GM23338 (cell line): ENCODE data around the gene CAPN15. TPM values are rescaled to one million over a fixed set of nuclear protein-coding genes. Genes with fewer than 3 reads are reported as not detected.

Experiments
- ATAC-seq: fragments of 200-7000 bp; cut with Tn5 transposase; 3 replicates; pipeline ENCODE4 v1.9.1; 2020
- DNase-seq: peaks from one replicate; pipeline ENCODE4 v3.0.0-alpha.2; 2015; ENCODE audit warnings: low spot score
- H2AFZ ChIP-seq: fragments of 200-600 bp; sonication (generic); 2 replicates; pipeline ENCODE4 v1.8.0; 2016; ENCODE audit warnings: antibody characterized with exemption, mild to moderate bottlenecking, moderate library complexity
- H3F3A ChIP-seq: fragments of 200-600 bp; sonication (generic); replicated peaks from 2 replicates; pipeline ENCODE4 v1.8.0; 2017; ENCODE audit warnings: antibody characterized with exemption, mixed run types, low read depth
- H3K27ac ChIP-seq: fragments of 200-600 bp; sonication (generic); 2 replicates; pipeline ENCODE4 v1.6.1; 2016; ENCODE audit warnings: low read depth
- H3K27me3 ChIP-seq: fragments of 200-600 bp; sonication (generic); 2 replicates; pipeline ENCODE4 v1.8.0; 2016; ENCODE audit warnings: mild to moderate bottlenecking, mixed run types, moderate library complexity; ENCODE audit not compliant: insufficient read depth
- H3K36me3 ChIP-seq: fragments of 200-600 bp; sonication (generic); 2 replicates; pipeline ENCODE4 v1.8.0; 2016; ENCODE audit warnings: mild to moderate bottlenecking; ENCODE audit not compliant: insufficient read depth
- H3K4me1 ChIP-seq: fragments of 200-600 bp; sonication (generic); 2 replicates; pipeline ENCODE4 v1.8.0; 2016; ENCODE audit warnings: mild to moderate bottlenecking, moderate library complexity; ENCODE audit not compliant: insufficient read depth
- H3K4me2 ChIP-seq: fragments of 200-600 bp; sonication (generic); 2 replicates; pipeline ENCODE4 v1.7.1; 2017; ENCODE audit warnings: mixed run types
- H3K4me3 ChIP-seq: fragments of 200-600 bp; sonication (generic); 2 replicates; pipeline ENCODE4 v1.6.1; 2016; ENCODE audit warnings: mixed run types
- H3K79me2 ChIP-seq: fragments of 200-600 bp; sonication (generic); replicated peaks from 2 replicates; pipeline ENCODE4 v1.8.0; 2017; ENCODE audit warnings: mild to moderate bottlenecking; ENCODE audit not compliant: insufficient read depth
- H3K9me2 ChIP-seq: fragments of 200-600 bp; sonication (generic); 2 replicates; pipeline ENCODE4 v1.8.0; 2017; ENCODE audit not compliant: insufficient read depth
- H4K20me1 ChIP-seq: fragments of 200-600 bp; sonication (generic); replicated peaks from 2 replicates; pipeline ENCODE4 v1.8.0; 2017; ENCODE audit warnings: mild to moderate bottlenecking; ENCODE audit not compliant: insufficient read depth
- H3K27ac Mint-ChIP-seq: 2 replicates; pipeline ENCODE4 v1.8.0; 2020; ENCODE audit warnings: inconsistent platforms, mild to moderate bottlenecking, moderate library complexity, mixed read lengths
- H3K27me3 Mint-ChIP-seq: 3 replicates; pipeline ENCODE4 v1.8.0; 2022; ENCODE audit warnings: low read depth, mild to moderate bottlenecking, moderate library complexity, mixed read lengths, inconsistent platforms; ENCODE audit not compliant: insufficient read depth, poor library complexity
- H3K36me3 Mint-ChIP-seq: 3 replicates; pipeline ENCODE4 v1.8.0; 2021; ENCODE audit warnings: low read depth, mild to moderate bottlenecking, inconsistent platforms, moderate library complexity, mixed read lengths
- H3K4me1 Mint-ChIP-seq: 3 replicates; pipeline ENCODE4 v1.8.0; 2020; ENCODE audit warnings: mild to moderate bottlenecking, inconsistent platforms, mixed read lengths
- H3K4me3 Mint-ChIP-seq: 3 replicates; pipeline ENCODE4 v1.8.0; 2021; ENCODE audit warnings: moderate library complexity, mild to moderate bottlenecking, inconsistent platforms, mixed read lengths
- H3K9me3 Mint-ChIP-seq: 3 replicates; pipeline ENCODE4 v1.8.0; 2020; ENCODE audit warnings: moderate library complexity, mild to moderate bottlenecking, inconsistent platforms, mixed read lengths
- CREB1 ChIP-seq: fragments of 250-450 bp; sonication (Bioruptor Pico); IDR thresholded peaks from 2 replicates; pipeline ENCODE4 v1.5.0; 2020; ENCODE audit warnings: low read depth, mild to moderate bottlenecking, moderate library complexity
- ETS1 ChIP-seq: IDR thresholded peaks from 2 replicates; pipeline ENCODE4 v1.6.1; 2016; ENCODE audit warnings: antibody characterized with exemption
- EZH2 ChIP-seq: fragments of 200-600 bp; sonication (generic); IDR thresholded peaks from one replicate; pipeline ENCODE4 v1.8.0; 2017; ENCODE audit warnings: antibody characterized with exemption, mild to moderate bottlenecking, low read depth; ENCODE audit not compliant: unreplicated experiment
- EZH2phosphoT487 ChIP-seq: fragments of 200-600 bp; sonication (generic); IDR thresholded peaks from one replicate; pipeline ENCODE4 v1.8.1; 2018; ENCODE audit warnings: antibody characterized with exemption; ENCODE audit not compliant: unreplicated experiment
- JUNB ChIP-seq: IDR thresholded peaks from one replicate; pipeline ENCODE4 v1.6.1; 2016; ENCODE audit warnings: antibody characterized with exemption; ENCODE audit not compliant: unreplicated experiment
- NANOG ChIP-seq: IDR thresholded peaks from 2 replicates; pipeline ENCODE4 v1.6.1; 2016; ENCODE audit warnings: antibody characterized with exemption, borderline replicate concordance
- POLR2AphosphoS5 ChIP-seq: IDR thresholded peaks from 2 replicates; pipeline ENCODE4 v1.6.1; 2016; ENCODE audit warnings: antibody characterized with exemption, low read depth
- STAT1 ChIP-seq: IDR thresholded peaks from one replicate; pipeline ENCODE4 v1.6.1; 2016; ENCODE audit warnings: antibody characterized with exemption; ENCODE audit not compliant: unreplicated experiment
- ZNF114 ChIP-seq: fragments of 250-450 bp; sonication (Bioruptor Pico); IDR thresholded peaks from 2 replicates; pipeline ENCODE4 v1.5.0; 2020; ENCODE audit warnings: mild to moderate bottlenecking, moderate library complexity
- ZNF331 ChIP-seq: fragments of 250-450 bp; sonication (Bioruptor Pico); IDR thresholded peaks from 2 replicates; pipeline ENCODE4 v1.5.0; 2020; ENCODE audit warnings: low read depth, mild to moderate bottlenecking, moderate library complexity
- polyA plus RNA-seq: library from polyadenylated mRNA; unstranded; fragments of >200 nt; fragmentation: Nextera tagmentation; extraction: Ambion mirVana; gene quantifications from 2 replicates; pipeline ENCODE4 v1.2.1, GENCODE V29; 2016
- total RNA-seq: library from RNA; depleted of rRNA; stranded (reverse); fragments of >200 nt; shearing (Covaris generic); gene quantifications from 2 replicates; pipeline ENCODE4 v1.2.3, GENCODE V29; 2014
- TF ChIP-seq, protein P1 (sequence below): fragments of 250-450 bp; sonication (Bioruptor Pico); IDR thresholded peaks from 2 replicates; pipeline ENCODE4 v1.5.0; 2020; ENCODE audit warnings: mild to moderate bottlenecking, moderate library complexity
- TF ChIP-seq, protein P2 (sequence below): IDR thresholded peaks from one replicate; pipeline ENCODE4 v1.6.1; 2018; ENCODE audit warnings: antibody characterized with exemption; ENCODE audit not compliant: unreplicated experiment
- TF ChIP-seq, protein P3 (sequence below), 2 experiments: fragments of 200-600 bp in 1 of 2; sonication (generic) in 1 of 2; conservative IDR thresholded peaks; 2 replicates each; pipeline versions ENCODE4 v1.5.1 to v1.6.1; 2016 to 2017; ENCODE audit warnings: antibody characterized with exemption in 2 of 2, low read depth in 2 of 2, mild to moderate bottlenecking in 2 of 2, moderate library complexity in 1 of 2

Gene CAPN15
- total and polyA plus RNA-seq, 2 experiments from 2014 or later, result 27.3 to 164 TPM

DNA sequence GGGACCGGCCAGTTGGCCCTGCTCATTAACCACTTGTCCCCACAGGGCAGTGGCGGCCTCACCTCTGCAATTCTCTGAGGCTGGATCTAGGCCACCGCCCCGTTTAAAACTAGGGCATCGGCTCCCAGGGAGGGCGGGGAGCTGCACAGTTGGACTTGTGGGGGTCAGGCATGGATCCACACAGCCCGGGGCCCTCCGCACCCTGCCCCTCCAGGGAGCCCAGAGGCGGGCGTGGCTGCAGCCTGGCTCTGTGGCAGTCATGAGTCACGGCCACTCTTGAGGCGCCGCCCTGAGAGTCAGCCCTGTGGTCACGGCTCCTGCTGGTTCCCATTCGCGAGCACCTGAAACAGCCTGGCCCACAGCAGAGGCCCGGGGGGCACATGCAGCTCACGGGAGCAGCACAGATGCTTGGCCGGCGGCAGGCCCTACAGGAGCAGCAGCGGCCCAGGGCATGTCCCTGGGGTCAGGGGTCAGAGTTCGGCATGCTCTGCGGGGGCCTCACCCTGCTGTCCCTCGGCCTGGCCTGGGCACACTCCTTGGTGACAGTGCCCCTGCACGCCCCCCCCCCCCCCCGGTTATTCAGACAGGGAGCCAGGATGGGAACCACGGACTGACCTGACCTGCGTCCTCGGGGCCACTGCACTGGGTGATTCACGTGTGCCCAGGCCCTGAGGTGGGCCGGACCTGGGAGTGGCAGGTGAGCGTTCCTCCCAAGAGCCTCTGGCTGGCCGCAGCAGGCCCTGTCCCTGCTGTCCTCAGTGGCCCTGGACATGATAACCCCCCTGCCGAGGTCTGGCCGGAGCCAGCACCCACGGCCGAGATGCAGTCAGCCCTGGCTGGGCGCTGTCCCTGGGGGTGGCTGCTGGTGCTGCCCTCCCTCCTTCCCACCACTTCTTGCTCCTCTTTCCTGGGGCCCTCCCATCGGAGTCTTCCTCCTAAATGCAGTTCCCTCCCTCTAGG is 8.2 kb downstream of the CAPN15 start:
- DNase-seq (no peak), ATAC-seq (no peak)
- no peaks in the 10 kb centered on the region for H3K4me1 Mint-ChIP-seq
- no peaks in the 10 kb centered on the region for H3K36me3 ChIP-seq
- H3K9me2 ChIP-seq, result no peaks in the 10 kb centered on the region
- peaks cover 65% of the 10 kb centered on the region for H3K79me2 ChIP-seq
- no peak overlapping the region for H3K4me3 ChIP-seq
- no peaks in the 10 kb centered on the region for H3K27me3 Mint-ChIP-seq
- H3F3A ChIP-seq, result no peaks in the 10 kb centered on the region
- H3K9me3 Mint-ChIP-seq, result no peaks in the 10 kb centered on the region
- no peak overlapping the region for H3K4me3 Mint-ChIP-seq
- H3K4me2 ChIP-seq, result no peak overlapping the region
- no peaks in the 10 kb centered on the region for H3K27me3 ChIP-seq
- H3K36me3 Mint-ChIP-seq, result peaks cover 6% of the 10 kb centered on the region
- peaks cover 29% of the 10 kb centered on the region for H4K20me1 ChIP-seq
- no peak overlapping the region for H3K27ac Mint-ChIP-seq
- H3K4me1 ChIP-seq, result no peaks in the 10 kb centered on the region
- no peak overlapping the region for H3K27ac ChIP-seq
- TF ChIP-seq, protein P1, sequence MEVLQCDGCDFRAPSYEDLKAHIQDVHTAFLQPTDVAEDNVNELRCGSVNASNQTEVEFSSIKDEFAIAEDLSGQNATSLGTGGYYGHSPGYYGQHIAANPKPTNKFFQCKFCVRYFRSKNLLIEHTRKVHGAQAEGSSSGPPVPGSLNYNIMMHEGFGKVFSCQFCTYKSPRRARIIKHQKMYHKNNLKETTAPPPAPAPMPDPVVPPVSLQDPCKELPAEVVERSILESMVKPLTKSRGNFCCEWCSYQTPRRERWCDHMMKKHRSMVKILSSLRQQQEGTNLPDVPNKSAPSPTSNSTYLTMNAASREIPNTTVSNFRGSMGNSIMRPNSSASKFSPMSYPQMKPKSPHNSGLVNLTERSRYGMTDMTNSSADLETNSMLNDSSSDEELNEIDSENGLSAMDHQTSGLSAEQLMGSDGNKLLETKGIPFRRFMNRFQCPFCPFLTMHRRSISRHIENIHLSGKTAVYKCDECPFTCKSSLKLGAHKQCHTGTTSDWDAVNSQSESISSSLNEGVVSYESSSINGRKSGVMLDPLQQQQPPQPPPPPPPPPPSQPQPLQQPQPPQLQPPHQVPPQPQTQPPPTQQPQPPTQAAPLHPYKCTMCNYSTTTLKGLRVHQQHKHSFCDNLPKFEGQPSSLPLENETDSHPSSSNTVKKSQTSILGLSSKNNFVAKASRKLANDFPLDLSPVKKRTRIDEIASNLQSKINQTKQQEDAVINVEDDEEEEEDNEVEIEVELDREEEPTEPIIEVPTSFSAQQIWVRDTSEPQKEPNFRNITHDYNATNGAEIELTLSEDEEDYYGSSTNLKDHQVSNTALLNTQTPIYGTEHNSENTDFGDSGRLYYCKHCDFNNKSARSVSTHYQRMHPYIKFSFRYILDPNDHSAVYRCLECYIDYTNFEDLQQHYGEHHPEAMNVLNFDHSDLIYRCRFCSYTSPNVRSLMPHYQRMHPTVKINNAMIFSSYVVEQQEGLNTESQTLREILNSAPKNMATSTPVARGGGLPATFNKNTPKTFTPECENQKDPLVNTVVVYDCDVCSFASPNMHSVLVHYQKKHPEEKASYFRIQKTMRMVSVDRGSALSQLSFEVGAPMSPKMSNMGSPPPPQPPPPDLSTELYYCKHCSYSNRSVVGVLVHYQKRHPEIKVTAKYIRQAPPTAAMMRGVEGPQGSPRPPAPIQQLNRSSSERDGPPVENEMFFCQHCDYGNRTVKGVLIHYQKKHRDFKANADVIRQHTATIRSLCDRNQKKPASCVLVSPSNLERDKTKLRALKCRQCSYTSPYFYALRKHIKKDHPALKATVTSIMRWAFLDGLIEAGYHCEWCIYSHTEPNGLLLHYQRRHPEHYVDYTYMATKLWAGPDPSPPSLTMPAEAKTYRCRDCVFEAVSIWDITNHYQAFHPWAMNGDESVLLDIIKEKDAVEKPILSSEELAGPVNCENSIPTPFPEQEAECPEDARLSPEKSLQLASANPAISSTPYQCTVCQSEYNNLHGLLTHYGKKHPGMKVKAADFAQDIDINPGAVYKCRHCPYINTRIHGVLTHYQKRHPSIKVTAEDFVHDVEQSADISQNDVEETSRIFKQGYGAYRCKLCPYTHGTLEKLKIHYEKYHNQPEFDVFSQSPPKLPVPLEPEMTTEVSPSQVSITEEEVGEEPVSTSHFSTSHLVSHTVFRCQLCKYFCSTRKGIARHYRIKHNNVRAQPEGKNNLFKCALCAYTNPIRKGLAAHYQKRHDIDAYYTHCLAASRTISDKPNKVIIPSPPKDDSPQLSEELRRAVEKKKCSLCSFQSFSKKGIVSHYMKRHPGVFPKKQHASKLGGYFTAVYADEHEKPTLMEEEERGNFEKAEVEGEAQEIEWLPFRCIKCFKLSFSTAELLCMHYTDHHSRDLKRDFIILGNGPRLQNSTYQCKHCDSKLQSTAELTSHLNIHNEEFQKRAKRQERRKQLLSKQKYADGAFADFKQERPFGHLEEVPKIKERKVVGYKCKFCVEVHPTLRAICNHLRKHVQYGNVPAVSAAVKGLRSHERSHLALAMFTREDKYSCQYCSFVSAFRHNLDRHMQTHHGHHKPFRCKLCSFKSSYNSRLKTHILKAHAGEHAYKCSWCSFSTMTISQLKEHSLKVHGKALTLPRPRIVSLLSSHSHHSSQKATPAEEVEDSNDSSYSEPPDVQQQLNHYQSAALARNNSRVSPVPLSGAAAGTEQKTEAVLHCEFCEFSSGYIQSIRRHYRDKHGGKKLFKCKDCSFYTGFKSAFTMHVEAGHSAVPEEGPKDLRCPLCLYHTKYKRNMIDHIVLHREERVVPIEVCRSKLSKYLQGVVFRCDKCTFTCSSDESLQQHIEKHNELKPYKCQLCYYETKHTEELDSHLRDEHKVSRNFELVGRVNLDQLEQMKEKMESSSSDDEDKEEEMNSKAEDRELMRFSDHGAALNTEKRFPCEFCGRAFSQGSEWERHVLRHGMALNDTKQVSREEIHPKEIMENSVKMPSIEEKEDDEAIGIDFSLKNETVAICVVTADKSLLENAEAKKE, result no peak
- TF ChIP-seq STAT1, result no peak
- TF ChIP-seq ZNF114, result no peak
- no peak for TF ChIP-seq CREB1 (CRISPR knock-in tag)
- no peak for TF ChIP-seq EZH2phosphoT487
- no peak for TF ChIP-seq POLR2AphosphoS5
- TF ChIP-seq, protein P2, sequence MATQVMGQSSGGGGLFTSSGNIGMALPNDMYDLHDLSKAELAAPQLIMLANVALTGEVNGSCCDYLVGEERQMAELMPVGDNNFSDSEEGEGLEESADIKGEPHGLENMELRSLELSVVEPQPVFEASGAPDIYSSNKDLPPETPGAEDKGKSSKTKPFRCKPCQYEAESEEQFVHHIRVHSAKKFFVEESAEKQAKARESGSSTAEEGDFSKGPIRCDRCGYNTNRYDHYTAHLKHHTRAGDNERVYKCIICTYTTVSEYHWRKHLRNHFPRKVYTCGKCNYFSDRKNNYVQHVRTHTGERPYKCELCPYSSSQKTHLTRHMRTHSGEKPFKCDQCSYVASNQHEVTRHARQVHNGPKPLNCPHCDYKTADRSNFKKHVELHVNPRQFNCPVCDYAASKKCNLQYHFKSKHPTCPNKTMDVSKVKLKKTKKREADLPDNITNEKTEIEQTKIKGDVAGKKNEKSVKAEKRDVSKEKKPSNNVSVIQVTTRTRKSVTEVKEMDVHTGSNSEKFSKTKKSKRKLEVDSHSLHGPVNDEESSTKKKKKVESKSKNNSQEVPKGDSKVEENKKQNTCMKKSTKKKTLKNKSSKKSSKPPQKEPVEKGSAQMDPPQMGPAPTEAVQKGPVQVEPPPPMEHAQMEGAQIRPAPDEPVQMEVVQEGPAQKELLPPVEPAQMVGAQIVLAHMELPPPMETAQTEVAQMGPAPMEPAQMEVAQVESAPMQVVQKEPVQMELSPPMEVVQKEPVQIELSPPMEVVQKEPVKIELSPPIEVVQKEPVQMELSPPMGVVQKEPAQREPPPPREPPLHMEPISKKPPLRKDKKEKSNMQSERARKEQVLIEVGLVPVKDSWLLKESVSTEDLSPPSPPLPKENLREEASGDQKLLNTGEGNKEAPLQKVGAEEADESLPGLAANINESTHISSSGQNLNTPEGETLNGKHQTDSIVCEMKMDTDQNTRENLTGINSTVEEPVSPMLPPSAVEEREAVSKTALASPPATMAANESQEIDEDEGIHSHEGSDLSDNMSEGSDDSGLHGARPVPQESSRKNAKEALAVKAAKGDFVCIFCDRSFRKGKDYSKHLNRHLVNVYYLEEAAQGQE, result no peak
- no peak for TF ChIP-seq ETS1
- TF ChIP-seq, protein P3, sequence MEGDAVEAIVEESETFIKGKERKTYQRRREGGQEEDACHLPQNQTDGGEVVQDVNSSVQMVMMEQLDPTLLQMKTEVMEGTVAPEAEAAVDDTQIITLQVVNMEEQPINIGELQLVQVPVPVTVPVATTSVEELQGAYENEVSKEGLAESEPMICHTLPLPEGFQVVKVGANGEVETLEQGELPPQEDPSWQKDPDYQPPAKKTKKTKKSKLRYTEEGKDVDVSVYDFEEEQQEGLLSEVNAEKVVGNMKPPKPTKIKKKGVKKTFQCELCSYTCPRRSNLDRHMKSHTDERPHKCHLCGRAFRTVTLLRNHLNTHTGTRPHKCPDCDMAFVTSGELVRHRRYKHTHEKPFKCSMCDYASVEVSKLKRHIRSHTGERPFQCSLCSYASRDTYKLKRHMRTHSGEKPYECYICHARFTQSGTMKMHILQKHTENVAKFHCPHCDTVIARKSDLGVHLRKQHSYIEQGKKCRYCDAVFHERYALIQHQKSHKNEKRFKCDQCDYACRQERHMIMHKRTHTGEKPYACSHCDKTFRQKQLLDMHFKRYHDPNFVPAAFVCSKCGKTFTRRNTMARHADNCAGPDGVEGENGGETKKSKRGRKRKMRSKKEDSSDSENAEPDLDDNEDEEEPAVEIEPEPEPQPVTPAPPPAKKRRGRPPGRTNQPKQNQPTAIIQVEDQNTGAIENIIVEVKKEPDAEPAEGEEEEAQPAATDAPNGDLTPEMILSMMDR (conservative IDR thresholded peaks at IDR 0.05; ENCODE audit: low read depth in 2 of 2), result no peak
- TF ChIP-seq NANOG, result no peak
- TF ChIP-seq JUNB, result no peak
- no peak for TF ChIP-seq EZH2
- TF ChIP-seq ZNF331 (CRISPR knock-in tag), result no peak
- H2AFZ ChIP-seq, result no peak overlapping the region
